8988T (cell line): ENCODE measurements around the gene OR52J3.
"Not testable (repeated sequence)": the region's sequence is repeated elsewhere in the genome, so short reads cannot be mapped to it uniquely, and the experiment has no call there.

Source experiments
- DNase-seq: peaks from one replicate; pipeline ENCODE4 v3.0.0; 2011

OR52J3 gene

GRCh38 chr11:5046226-5046625 lies at the start of gene OR52J3:
TSS of gene OR52J3 (plus strand) at chr11:5046526. CDS start at chr11:5046526, 0 bp downstream.
- DNase-seq, result no peak

GRCh38 chr11:5004424-5005274 lies 41.7 kb upstream of the OR52J3 start:
- no peak for DNase-seq

GRCh38 chr11:5007561-5007960 lies 38.8 kb upstream of the OR52J3 start:
- no peak for DNase-seq

GRCh38 chr11:5011254-5011653 lies 35.1 kb upstream of the OR52J3 start:
- DNase-seq, result no peak

- DNase-seq, result no peak
Measured at GRCh38 chr11:5013012-5013411, 33.3 kb upstream of the OR52J3 start.

- no peak for DNase-seq
Measured at GRCh38 chr11:5021996-5022395, 24.3 kb upstream of the OR52J3 start.

- no peak for DNase-seq
Measured at GRCh38 chr11:5036669-5037068, 9.7 kb upstream of the OR52J3 start.

- no peak for DNase-seq
Measured at GRCh38 chr11:5037926-5038325, 8.4 kb upstream of the OR52J3 start.

- no peak for DNase-seq
Measured at GRCh38 chr11:5038341-5038740, 8.0 kb upstream of the OR52J3 start.

- no peak for DNase-seq
Measured at GRCh38 chr11:5040876-5041275, 5.5 kb upstream of the OR52J3 start.

- no peak for DNase-seq
Measured at GRCh38 chr11:5042091-5042490, 4.2 kb upstream of the OR52J3 start.

GRCh38 chr11:5043380-5043779 lies 2.9 kb upstream of the OR52J3 start:
- no peak for DNase-seq

GRCh38 chr11:5046754-5047330 lies 516 bp downstream of the OR52J3 start:
- no peak for DNase-seq

GRCh38 chr11:5058679-5059078 lies 12.4 kb downstream of the OR52J3 start:
- not testable (repeated sequence) for DNase-seq

- no peak for DNase-seq
Measured at GRCh38 chr11:5059391-5059790, 13.1 kb downstream of the OR52J3 start, which contains the start of gene OR52E2. TSS of gene OR52E2 (minus strand) at chr11:5059627. CDS start at chr11:5059627, 0 bp downstream.

- DNase-seq, result no peak
Measured at GRCh38 chr11:5065027-5065426, 18.7 kb downstream of the OR52J3 start.

GRCh38 chr11:5069272-5069671 lies 22.9 kb downstream of the OR52J3 start, which contains the start of gene OR52E1:
TSS of gene OR52E1 (plus strand) at chr11:5069572.
- DNase-seq, result no peak

GRCh38 chr11:5071799-5072198 lies 25.5 kb downstream of the OR52J3 start:
- no peak for DNase-seq

- no peak for DNase-seq
Measured at GRCh38 chr11:5081405-5081804, 35.1 kb downstream of the OR52J3 start.

GRCh38 chr11:5083602-5084001 lies 37.3 kb downstream of the OR52J3 start:
- DNase-seq, result no peak

GRCh38 chr11:5088556-5088955 lies 42.2 kb downstream of the OR52J3 start:
- DNase-seq, result no peak

- DNase-seq, result no peak
Measured at GRCh38 chr11:5090668-5091067, 44.3 kb downstream of the OR52J3 start.

GRCh38 chr11:5092821-5093585 lies 46.7 kb downstream of the OR52J3 start:
- DNase-seq, result no peak

- no peak for DNase-seq
Measured at GRCh38 chr11:5096011-5096410, 49.7 kb downstream of the OR52J3 start.
